NCI-H2196 treated with DMSO at 0.1 percent for 48 hours (cell line): ENCODE measurements around the gene FUT1.
"Not testable (repeated sequence)": the region's sequence is repeated elsewhere in the genome, so short reads cannot be mapped to it uniquely, and the experiment has no call there.

Experiments used
- DNase-seq: peaks from one replicate; lab custom pipeline; 2025; ENCODE audit not compliant: unreplicated experiment; lab: John Stamatoyannopoulos, UW

The FUT1 gene

GRCh38 chr19:48718711-48719231 lies 33.7 kb downstream of the FUT1 start:
- DNase-seq = no peak

GRCh38 chr19:48718106-48718505 lies 34.3 kb downstream of the FUT1 start:
- not testable (repeated sequence) for DNase-seq

DNA sequence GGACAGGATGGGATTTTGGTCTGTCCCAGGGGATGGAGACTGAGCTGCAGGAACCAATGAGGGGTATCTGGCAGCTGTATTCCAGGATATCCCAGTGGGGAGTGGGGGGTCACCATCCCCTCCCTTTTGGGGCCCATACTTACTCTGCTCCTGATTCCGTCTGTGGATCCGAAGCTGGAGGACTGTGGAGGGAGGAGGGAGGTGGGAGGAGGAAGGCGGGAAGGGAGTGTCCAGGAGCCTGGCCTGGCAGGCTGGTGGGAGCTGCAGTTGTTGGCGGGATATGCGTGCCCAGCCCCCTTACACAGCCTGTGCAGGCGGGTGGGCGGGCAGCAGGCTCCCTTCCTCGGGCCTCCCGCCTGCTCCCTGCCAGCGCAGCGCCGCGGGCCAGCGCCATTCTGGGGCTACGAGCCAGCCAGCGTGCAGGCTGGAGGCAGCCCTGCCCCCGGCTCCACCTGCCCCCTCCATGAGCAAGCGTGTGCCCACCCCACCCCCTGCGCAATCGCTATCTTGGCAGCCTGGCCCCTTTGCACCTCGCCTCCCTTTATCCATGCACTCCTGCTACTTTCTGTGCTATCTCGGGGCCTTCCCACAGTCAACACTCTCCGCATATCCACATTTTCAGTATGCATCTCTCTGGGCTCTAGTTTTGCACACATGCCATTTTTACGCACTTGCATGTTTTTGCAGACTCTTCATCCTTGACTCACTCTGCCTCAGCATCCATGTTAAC lies 35.7 kb downstream of the FUT1 start:
- DNase-seq = no peak

DNA sequence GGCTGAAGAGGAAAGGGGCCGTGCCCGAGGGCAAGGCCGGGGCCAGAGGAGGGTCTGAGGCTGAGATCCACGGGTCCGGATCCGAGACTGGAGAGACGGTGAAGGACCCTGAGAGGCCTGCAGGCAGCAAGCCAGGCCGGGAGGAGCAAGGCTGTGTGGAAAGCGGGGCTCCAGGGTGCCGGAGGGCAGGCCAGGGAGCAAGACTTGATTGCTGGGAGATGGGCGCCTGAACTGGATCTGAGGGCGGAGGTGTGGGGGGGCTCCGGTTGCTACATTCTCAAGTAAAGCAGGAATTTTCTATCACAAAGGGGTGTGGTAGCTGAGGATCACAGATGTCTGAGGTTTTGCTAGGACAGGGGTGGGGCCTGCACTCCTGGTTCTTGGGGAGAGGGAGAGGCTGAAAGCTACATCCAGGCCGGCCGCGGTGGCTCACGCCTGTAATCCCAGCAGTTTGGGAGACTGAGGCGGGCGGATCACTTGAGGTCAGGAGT lies 36.7 kb downstream of the FUT1 start:
- no peak for DNase-seq

GRCh38 chr19:48714759-48715675 lies 37.4 kb downstream of the FUT1 start:
- no peak for DNase-seq

GRCh38 chr19:48713864-48714755 lies 38.3 kb downstream of the FUT1 start:
- DNase-seq = peak; percentile 99

DNA sequence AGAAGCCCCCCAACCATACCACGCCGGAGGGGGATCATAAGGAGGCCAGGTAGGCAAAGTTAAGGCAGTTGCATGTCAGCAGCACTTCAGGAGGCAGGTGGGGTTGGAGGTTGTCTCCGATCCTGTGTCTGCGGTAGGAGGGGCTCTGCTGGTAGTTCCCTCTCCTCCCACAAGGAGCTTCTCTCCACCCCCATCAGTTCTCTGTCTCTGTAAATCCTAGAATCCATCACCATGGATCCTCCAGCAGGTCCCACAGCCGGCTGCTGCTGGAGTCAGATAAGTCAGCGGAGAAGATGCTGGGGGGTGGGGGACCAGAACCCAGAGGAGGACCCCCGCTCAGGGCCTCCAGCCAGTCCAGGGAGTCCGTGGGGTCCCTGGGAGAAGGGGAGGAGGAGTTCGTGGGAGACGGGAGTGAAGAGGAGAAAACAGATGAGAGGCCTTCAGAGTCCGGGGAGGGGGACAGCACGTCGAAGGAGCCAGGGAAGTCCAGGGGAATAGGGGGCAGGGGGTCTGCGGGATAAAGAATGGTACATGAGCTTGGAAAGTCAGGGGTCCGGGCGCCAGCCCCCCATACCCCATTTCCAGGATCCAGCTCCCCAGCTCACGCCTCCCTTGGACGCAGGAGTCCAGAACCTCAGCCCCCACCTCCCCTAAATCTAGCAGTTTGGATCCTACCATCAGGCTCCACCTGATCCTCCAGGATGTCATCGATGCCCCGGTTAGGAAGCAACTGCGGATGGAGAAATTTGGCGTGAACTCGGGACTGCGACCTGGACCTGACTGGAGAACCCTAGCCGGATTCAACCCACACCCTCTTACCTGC lies 39.2 kb downstream of the FUT1 start:
- DNase-seq = no peak

GRCh38 chr19:48711106-48711662 lies 41.3 kb downstream of the FUT1 start:
- no peak for DNase-seq

DNA sequence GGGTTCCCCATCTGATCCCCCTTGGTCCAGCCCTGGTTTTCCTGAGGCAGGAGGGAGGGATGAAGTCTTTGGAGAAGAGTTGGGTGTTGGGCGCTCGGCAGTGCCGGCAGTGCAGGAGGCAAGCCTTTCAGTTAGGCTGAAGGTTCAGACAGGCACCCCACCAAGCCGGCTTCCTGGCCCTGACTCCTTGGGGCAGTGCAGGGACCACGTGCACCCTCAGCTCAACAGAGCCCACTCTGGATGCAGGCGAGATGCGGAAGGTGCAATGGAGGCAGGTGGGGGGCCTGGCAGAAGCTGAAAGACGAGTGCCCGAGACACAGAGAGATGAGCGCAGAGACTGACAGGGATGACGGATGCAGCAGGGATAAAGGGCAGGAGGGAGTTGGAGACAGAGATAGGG lies 44.0 kb downstream of the FUT1 start:
- DNase-seq = no peak

DNA sequence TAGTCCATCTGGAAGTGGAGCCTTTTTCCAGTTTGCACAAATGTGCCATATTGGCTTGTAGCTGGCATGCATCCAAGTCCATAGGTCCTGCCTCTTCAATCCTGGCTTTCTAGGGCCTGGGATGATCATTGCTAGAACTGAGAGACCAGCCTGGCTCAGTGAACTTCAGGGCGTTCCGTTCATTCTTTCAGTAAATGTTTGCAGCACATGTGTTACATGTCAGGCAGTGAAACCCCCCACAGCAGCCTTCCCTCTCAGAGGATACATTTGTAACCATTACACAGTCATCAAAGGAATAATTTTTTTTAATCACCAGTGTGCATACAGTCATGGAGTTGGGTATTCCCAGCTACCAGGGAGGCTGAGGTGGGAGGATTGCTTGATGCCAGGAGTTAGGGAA lies 47.0 kb downstream of the FUT1 start:
- DNase-seq = no peak

GRCh38 chr19:48703316-48703715 lies 49.1 kb downstream of the FUT1 start:
- DNase-seq = no peak

GRCh38 chr19:48702701-48703100 lies 49.7 kb downstream of the FUT1 start:
- DNase-seq = no peak

DNA sequence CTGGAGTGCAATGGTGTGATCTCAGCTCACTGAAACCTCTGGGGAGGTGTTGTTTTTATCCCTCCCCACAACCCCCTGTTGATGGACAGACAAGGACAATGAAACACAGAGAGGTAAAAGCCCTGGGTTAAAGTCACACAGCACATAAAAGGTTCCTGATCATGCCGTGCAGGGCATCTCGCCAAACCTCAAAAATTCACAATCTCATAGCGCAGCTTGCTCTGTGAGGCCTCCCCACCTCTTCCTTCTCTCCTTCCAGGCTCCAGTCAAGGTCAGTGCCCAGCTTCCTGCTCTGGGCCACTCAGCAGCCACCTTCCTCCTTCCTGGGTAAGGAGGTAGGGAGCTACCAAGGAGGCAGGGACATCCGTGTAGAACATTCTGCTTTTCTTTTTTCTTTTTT lies 54.4 kb downstream of the FUT1 start:
- DNase-seq = no peak
